GM12878 (cell line): ENCODE results near the gene ARL4C. TPM values are rescaled to one million over a fixed set of nuclear protein-coding genes. Genes with fewer than 3 reads are reported as not detected.
A peak's percentile ranks its signal among the peaks of the same experiment; 100 is the strongest.

Experiments used
- ATAC-seq: fragments of 200-7000 bp; cut with Tn5 transposase; 3 replicates; pipeline ENCODE4 v1.9.1; 2020; ENCODE audit warnings: mild to moderate bottlenecking, moderate library complexity
- Bru-seq: library from RNA; stranded (reverse); fragments of 400-500 nt; gene quantifications from one replicate; lab custom pipeline; 2021; lab: Mats Ljungman, UMichigan
- BruChase-seq, 2 experiments: library from RNA; stranded (reverse); fragments of 400-500 nt; gene quantifications; one replicate each; lab custom pipeline; 2021; lab: Mats Ljungman, UMichigan
- BruUV-seq: library from RNA; stranded (reverse); fragments of 400-500 nt; replicated peaks from 2 replicates; lab custom pipeline; 2021; lab: Mats Ljungman, UMichigan
- CTCF ChIA-PET: fragments of 300-600 bp; sonication (Branson Sonifier 250); formaldehyde crosslinking; extraction: SDS; loops from one replicate; lab custom pipeline; 2021; ENCODE audit warnings: inconsistent platforms; lab: Yijun Ruan, JAX
- POLR2A ChIA-PET: fragments of 350-600 bp; formaldehyde crosslinking; extraction: SDS; loops from one replicate; lab custom pipeline; 2021; ENCODE audit warnings: inconsistent platforms; lab: Charles Lee
- RAD21 ChIA-PET: fragments of 300-600 bp; sonication (Branson Sonifier 250); formaldehyde crosslinking; loops from one replicate; lab custom pipeline; 2023; ENCODE audit warnings: antibody characterized with exemption; ENCODE audit not compliant: unreplicated experiment; lab: Charles Lee
- SMC1A ChIA-PET: fragments of 300-600 bp; sonication (Branson Sonifier 250); formaldehyde crosslinking; loops from one replicate; lab custom pipeline; 2023; ENCODE audit not compliant: unreplicated experiment, uncharacterized antibody; lab: Charles Lee
- DNase-seq: peaks from one replicate; pipeline ENCODE4 v3.0.0-alpha.2; 2011; ENCODE audit warnings: low read depth, low spot score
- FAIRE-seq: peaks from 3 replicates; lab custom pipeline; 2011; peaks lifted over from hg19 to GRCh38; lab: Jason Lieb, UNC
- H2AFZ ChIP-seq: 2 replicates; pipeline ENCODE4 v1.6.0; 2011; ENCODE audit warnings: low read depth, low read length, control low read depth; ENCODE audit not compliant: control insufficient read depth
- H3K27ac ChIP-seq: 2 replicates; pipeline ENCODE4 v1.5.1; 2011; ENCODE audit warnings: control low read depth; ENCODE audit not compliant: control insufficient read depth, insufficient read depth
- H3K27me3 ChIP-seq, 2 experiments: replicated peaks in 1 of 2; 2 replicates each; pipeline versions ENCODE4 v1.6.0 to v1.6.1; 2011; ENCODE audit warnings: low read length in 1 of 2; ENCODE audit not compliant: control insufficient read depth in 2 of 2, insufficient read depth in 2 of 2
- H3K36me3 ChIP-seq, 2 experiments: 2 replicates each; pipeline ENCODE4 v1.5.1; 2011; ENCODE audit warnings: low read length in 1 of 2; ENCODE audit not compliant: control insufficient read depth in 2 of 2, insufficient read depth in 2 of 2
- H3K4me1 ChIP-seq: 2 replicates; pipeline ENCODE4 v1.6.1; 2011; ENCODE audit warnings: mild to moderate bottlenecking, low read length, moderate library complexity, mixed read lengths; ENCODE audit not compliant: control insufficient read depth, insufficient read depth
- H3K4me2 ChIP-seq: 2 replicates; pipeline ENCODE4 v1.6.0; 2011; ENCODE audit warnings: control low read depth; ENCODE audit not compliant: control insufficient read depth, insufficient read depth
- H3K4me3 ChIP-seq: fragments of 200-600 bp; sonication (generic); 2 replicates; pipeline ENCODE4 v1.5.1; 2016
- H3K79me2 ChIP-seq: 2 replicates; pipeline ENCODE4 v1.6.0; 2011; ENCODE audit warnings: low read length; ENCODE audit not compliant: control insufficient read depth, insufficient read depth
- H3K9ac ChIP-seq: 2 replicates; pipeline ENCODE4 v1.8.0; 2011; ENCODE audit warnings: low read length, control low read depth, mixed read lengths; ENCODE audit not compliant: control insufficient read depth, insufficient read depth
- H3K9me3 ChIP-seq: replicated peaks from 3 replicates; pipeline ENCODE4 v1.5.1; 2011; ENCODE audit warnings: mild to moderate bottlenecking, low read length; ENCODE audit not compliant: control insufficient read depth, insufficient read depth
- H4K20me1 ChIP-seq: 2 replicates; pipeline ENCODE4 v1.6.0; 2011; ENCODE audit not compliant: control insufficient read depth, insufficient read depth
- ATF3 ChIP-seq: IDR thresholded peaks from 2 replicates; pipeline ENCODE4 v1.6.1; 2011; ENCODE audit warnings: low read depth, mild to moderate bottlenecking, low read length, moderate library complexity, borderline replicate concordance; ENCODE audit errors: extremely low read depth
- BHLHE40 ChIP-seq, 2 experiments: fragments of 450-650 bp in 1 of 2; IDR thresholded peaks; 2 replicates each; pipeline ENCODE4 v1.6.1; 2011 to 2017; ENCODE audit warnings: low read depth in 2 of 2, borderline replicate concordance in 1 of 2, improper control_type of control experiment in 1 of 2, low read length in 1 of 2, mild to moderate bottlenecking in 1 of 2
- IKZF1 ChIP-seq: fragments of 450-650 bp; conservative IDR thresholded peaks from 2 replicates; pipeline ENCODE4 v1.6.1; 2017; ENCODE audit warnings: antibody characterized with exemption, mild to moderate bottlenecking
- WGBS: methylation state at CpG from one replicate; pipeline ENCODE4 v1.1.6; 2016; ENCODE audit warnings: low lambda C conversion rate; ENCODE audit not compliant: insufficient replicate concordance, insufficient coverage; ENCODE audit errors: missing lambda C conversion rate; 5-methylcytosine and 5-hydroxymethylcytosine counted together
- in situ Hi-C: fragments of 300-500 bp; cut with MboI; formaldehyde crosslinking; loops from 9 replicates; pipeline ENCODE4 v1.14.3; 2018; ENCODE audit warnings: mixed read lengths
- intact Hi-C: fragments of 100-400 bp; cut with micrococcal nuclease; formaldehyde crosslinking; loops from one replicate; pipeline ENCODE4 v1.14.2; 2022; ENCODE audit not compliant: unreplicated experiment
- long read RNA-seq, 2 experiments: library from polyadenylated mRNA; unstranded; transcript quantifications; one replicate each; pipeline ENCODE4 v2.0.0, GENCODE V29; 2019 to 2020
- polyA minus RNA-seq, 3 experiments: library from RNA; depleted of rRNA, polyadenylated mRNA; stranded (reverse); fragments of >200 nt; gene quantifications; 2 replicates each; pipeline ENCODE4 v1.2.3, GENCODE V29; 2011
- polyA plus RNA-seq, 11 experiments: library from polyadenylated mRNA; depleted of rRNA in 4 of 11; unstranded in 6 of 11; stranded (reverse) in 5 of 11; fragments of >200 nt; fragmentation: Nextera tagmentation in 4 of 11; fragmentation: Illumina TruSeq in 1 of 11; extraction: Ambion mirVana in 4 of 11; extraction: Trizol in 1 of 11; gene quantifications; 1 replicate in 1 of 11; 2 replicates in 10 of 11; pipeline versions ENCODE4 v1.2.1 to v1.2.3, GENCODE V29; 2011 to 2016; ENCODE audit warnings: inconsistent platforms in 2 of 11, missing spikeins in 2 of 11, low read depth in 1 of 11
- total RNA-seq, 4 experiments: library from RNA; depleted of rRNA in 3 of 4; stranded (reverse); fragments of >200 nt in 3 of 4; fragmentation: Illumina TruSeq in 1 of 4; extraction: Trizol in 1 of 4; gene quantifications; 2 replicates each; pipeline versions ENCODE4 v1.2.1 to v1.2.3, GENCODE V29; 2013 to 2021

Gene ARL4C
- 0.15 TPM in 1 of 2 replicates, not detected in the other for total RNA-seq (2013; cell fraction: nucleolus; rRNA removed)
- total RNA-seq (2014; rRNA removed) (0.06 TPM in 1 of 2 replicates, not detected in the other), total RNA-seq (2014; rRNA removed; fragmentation: Illumina TruSeq; extraction: Trizol) (0.04 TPM in 1 of 2 replicates, not detected in the other), total RNA-seq (2021) (0.24 and 0.26 TPM in 2 replicates), polyA plus RNA-seq (2011; rRNA removed) (0.72 and 0.94 TPM in 2 replicates), polyA plus RNA-seq (2014; fragmentation: Illumina TruSeq; extraction: Trizol) (0.07 TPM in 1 of 2 replicates, not detected in the other), polyA plus RNA-seq (2014; fragmentation: Nextera tagmentation; extraction: Ambion mirVana) (not detected), polyA plus RNA-seq (2014; rRNA removed) (0.03 and 0.04 TPM in 2 replicates), polyA plus RNA-seq (2016; fragmentation: Nextera tagmentation; extraction: Ambion mirVana) (not detected), polyA minus RNA-seq (2011; rRNA and poly(A)+ RNA removed) (0.37 and 0.62 TPM in 2 replicates), Bru-seq, nascent RNA (percentile 85 among the genes with signal in this experiment), BruChase-seq, experiment 1, labeled RNA remaining after a 6-hour chase (percentile 59 among the genes with signal in this experiment), BruChase-seq, experiment 2, labeled RNA remaining after a 2-hour chase (percentile 89 among the genes with signal in this experiment)
- polyA plus RNA-seq (2011; ENCODE audit: low read depth), result 0.49 TPM
- 0.53 and 0.61 TPM in 2 replicates for polyA plus RNA-seq (2011; cell fraction: cytosol; rRNA removed)
- 0.48 and 0.63 TPM in 2 replicates for polyA plus RNA-seq (2011; cell fraction: nucleus; rRNA removed)
- polyA plus RNA-seq (2012), result 1.2 and 1.6 TPM in 2 replicates
- 0.27 and 0.52 TPM in 2 replicates for polyA minus RNA-seq (2011; cell fraction: cytosol; rRNA and poly(A)+ RNA removed)
- 0.60 and 0.77 TPM in 2 replicates for polyA minus RNA-seq (2011; cell fraction: nucleus; rRNA and poly(A)+ RNA removed)
- long read RNA-seq, experiment 1, result 0 reads
- long read RNA-seq, experiment 2, partial matches to known transcripts, result 0 of 1 reads
- long read RNA-seq, experiment 2, other reads (novel, unspliced or antisense), result 1 of 1 reads

GRCh38 chr2:234496835-234497593 lies at the start of gene ARL4C:
Gene ARL4C (minus strand): TSS chr2:234497081. CDS start chr2:234496586, 495 bp downstream.
- Histone ChIP-seq H3K4me1 (peaks cover 3% of the 10 kb centered on the region), H3K79me2 (no peaks in the 10 kb centered on the region; the same call in none of the 2 replicates), H3K27me3 (peaks cover 3 to 11% of the 10 kb centered on the region in 2 experiments), H3K4me2 (peak within 1 kb of the TSS; percentile 77), H3K9ac (peak within 1 kb of the TSS; percentile 52; the same call in 1 of the 2 replicates), H4K20me1 (no peaks in the 10 kb centered on the region), H3K36me3 (no peaks in the 10 kb centered on the region), H3K4me3 (peak within 1 kb of the TSS; percentile 68; the same call in 1 of the 2 replicates), H2AFZ (peak within 1 kb of the TSS; percentile 57), H3K9me3 (no peaks in the 10 kb centered on the region), H3K27ac (no peak within 1 kb of the TSS)
- no peak for FAIRE-seq
- DNase-seq, result no peak
- peak; percentile 58 for ATAC-seq
- CTCF ChIA-PET, result interaction anchor here (2.0 kb wide), 1 partner anchor 208 kb away, joined by 8 read pairs; no protein-coding TSS in a partner anchor
- intact Hi-C loops (no loop called here), in situ Hi-C loops (loop anchor here (5.0 kb wide), 1 partner anchor 215 kb away; no protein-coding TSS in a partner anchor)
- POLR2A ChIA-PET, result no interaction called here
- no TSS peak for BruUV-seq
- SMC1A ChIA-PET, result interaction anchor here (0.8 to 0.9 kb wide), 2 partner anchors 209 to 362 kb away, joined by 3 read pairs; no protein-coding TSS in a partner anchor
- RAD21 ChIA-PET, result interaction anchor here (0.7 to 1.5 kb wide), 2 partner anchors 206 to 207 kb away, joined by 3 to 5 read pairs; no protein-coding TSS in a partner anchor
- WGBS, result under 1% methylated on average over 27 of the region's 100 CpGs
- TF ChIP-seq ATF3 (no peak), BHLHE40 (IDR thresholded peaks at IDR 0.05; ENCODE audit: borderline replicate concordance in 1 of 2, low read depth in 2 of 2, low read length in 1 of 2) (peak in 1 of 2 experiments; percentile 21; a peak in 1 of 4 replicates), IKZF1 (peak; percentile 44; the same call in 1 of the 2 replicates)
